Esophagus muscularis mucosa (tissue), 4 donors: ENCODE results near the gene IGFBPL1. TPM values are rescaled to one million over a fixed set of nuclear protein-coding genes. Genes with fewer than 3 reads are reported as not detected.

ENCODE experiments used
- DNase-seq: peaks from one replicate; pipeline ENCODE4 v3.0.0-alpha.2; 2017; ENCODE audit errors: extremely low spot score
- H3K27ac ChIP-seq, 4 donors: fragments of 200-600 bp; sonication (generic); replicated peaks in 1 of 4; 1 replicate in 3 of 4; 2 replicates in 1 of 4; pipeline ENCODE4 v1.5.1; 2016 to 2019; ENCODE audit warnings: mild to moderate bottlenecking in 1 of 4
- H3K27me3 ChIP-seq, 4 donors: fragments of 200-600 bp; sonication (generic); one replicate each; pipeline versions ENCODE4 v1.5.1 to v1.6.0; 2016 to 2019
- H3K36me3 ChIP-seq, 4 donors: fragments of 200-600 bp; sonication (generic); one replicate each; pipeline ENCODE4 v1.5.1; 2016 to 2019
- H3K4me1 ChIP-seq, 4 donors: fragments of 200-600 bp; sonication (generic); one replicate each; pipeline ENCODE4 v1.5.1; 2016 to 2019
- H3K4me3 ChIP-seq, 4 donors: fragments of 200-600 bp; sonication (generic); 1 replicate in 2 of 4; 2 replicates in 2 of 4; pipeline ENCODE4 v1.5.1; 2016 to 2019; ENCODE audit warnings: mild to moderate bottlenecking in 4 of 4, moderate library complexity in 1 of 4
- H3K9me3 ChIP-seq, 4 donors: fragments of 200-600 bp; sonication (generic); 1 replicate in 3 of 4; 2 replicates in 1 of 4; pipeline ENCODE4 v1.5.1; 2016 to 2019
- CTCF ChIP-seq, 3 experiments: fragments of 200-600 bp in 2 of 3; fragments of 450-650 bp in 1 of 3; sonication (generic) in 2 of 3; IDR thresholded peaks; one replicate each; pipeline ENCODE4 v1.5.1; 2017 to 2019; ENCODE audit warnings: antibody characterized with exemption in 3 of 3, mild to moderate bottlenecking in 2 of 3, moderate library complexity in 1 of 3
- EP300 ChIP-seq: sonication (generic); formaldehyde crosslinking; IDR thresholded peaks from one replicate; pipeline ENCODE4 v1.6.1; 2017; ENCODE audit warnings: antibody characterized with exemption
- POLR2A ChIP-seq: fragments of 450-650 bp; IDR thresholded peaks from one replicate; pipeline ENCODE4 v1.6.1; 2017; ENCODE audit warnings: antibody characterized with exemption, moderate library complexity, mild to moderate bottlenecking, low read depth
- POLR2AphosphoS5 ChIP-seq, 2 donors: sonication (generic); formaldehyde crosslinking; IDR thresholded peaks; one replicate each; pipeline ENCODE4 v1.6.1; 2017; ENCODE audit warnings: antibody characterized with exemption in 2 of 2
- WGBS: methylation state at CpG from one replicate; pipeline ENCODE4 v1.1.5; 2018; 5-methylcytosine and 5-hydroxymethylcytosine counted together
- intact Hi-C: fragments of 100-400 bp; cut with DNase I; formaldehyde crosslinking; loops from one replicate; pipeline ENCODE4 v1.15.1; 2023
- total RNA-seq, 4 donors: library from RNA; depleted of rRNA; stranded (reverse); fragments of >200 nt; gene quantifications; one replicate each; pipeline versions ENCODE4 v1.1.0 to v1.2.1, GENCODE V29; 2016

Gene IGFBPL1
- total RNA-seq, 4 donors from 2014 or later, result 0.78 to 3.7 (median 1.5) TPM

- TF ChIP-seq EP300 (no peak), POLR2AphosphoS5 (IDR thresholded peaks at IDR 0.05) (no peak), POLR2A (no peak), CTCF (IDR thresholded peaks at IDR 0.05) (no peak)
- H3K4me1 ChIP-seq, result peaks cover 0 to 13% (median 7%) of the 10 kb centered on the region in 4 donors
- no peaks in the 10 kb centered on the region for H3K27me3 ChIP-seq
- intact Hi-C loops, result loop anchor here (10.0 kb wide), 1 partner anchor 623 kb away; no protein-coding TSS in a partner anchor
- no peak overlapping the region for H3K4me3 ChIP-seq
- no peak overlapping the region for H3K27ac ChIP-seq
- no peaks in the 10 kb centered on the region for H3K36me3 ChIP-seq
- no peak for DNase-seq
- H3K9me3 ChIP-seq, result no peaks in the 10 kb centered on the region
Observed at GRCh38 chr9:38367898-38368297, 56.4 kb downstream of the IGFBPL1 start.

- intact Hi-C loops, result loop anchor here (5.0 to 10.0 kb wide), 3 partner anchors 201 to 619 kb away; no protein-coding TSS in a partner anchor
- no peak overlapping the region for H3K27ac ChIP-seq
- WGBS, result 74% methylated on average over 5 of the region's 5 CpGs
- no peak for TF ChIP-seq CTCF (IDR thresholded peaks at IDR 0.05)
- TF ChIP-seq EP300, result no peak
- no peak for TF ChIP-seq POLR2A
- TF ChIP-seq POLR2AphosphoS5 (IDR thresholded peaks at IDR 0.05), result no peak
- no peaks in the 10 kb centered on the region for H3K27me3 ChIP-seq
- H3K4me3 ChIP-seq, result peak overlapping the region in 2 of 4 donors; percentile 13 to 24
- no peaks in the 10 kb centered on the region for H3K9me3 ChIP-seq
- peaks cover 0 to 30% (median 27%) of the 10 kb centered on the region in 4 donors for H3K4me1 ChIP-seq
- DNase-seq, result no peak
- no peaks in the 10 kb centered on the region for H3K36me3 ChIP-seq
Observed at GRCh38 chr9:38363589-38363925, 60.7 kb downstream of the IGFBPL1 start.

GRCh38 chr9:38362852-38363588, 61.2 kb downstream of the IGFBPL1 start:
- H3K4me1 ChIP-seq, result peaks cover 0 to 30% (median 27%) of the 10 kb centered on the region in 4 donors
- H3K4me3 ChIP-seq, result peak overlapping the region in 2 of 4 donors; percentile 13 to 24
- H3K27ac ChIP-seq, result no peak overlapping the region
- TF ChIP-seq POLR2A (no peak), EP300 (no peak), POLR2AphosphoS5 (IDR thresholded peaks at IDR 0.05) (peak; percentile 23 to 51), CTCF (IDR thresholded peaks at IDR 0.05) (peak; percentile 58 to 61 (median 59))
- DNase-seq, result no peak
- H3K36me3 ChIP-seq, result no peaks in the 10 kb centered on the region
- H3K9me3 ChIP-seq, result no peaks in the 10 kb centered on the region
- WGBS, result 26% methylated on average over 20 of the region's 21 CpGs
- no peaks in the 10 kb centered on the region for H3K27me3 ChIP-seq
- intact Hi-C loops, result loop anchor here (5.0 to 10.0 kb wide), 3 partner anchors 201 to 618 kb away; no protein-coding TSS in a partner anchor

- WGBS, result 65% methylated on average over 4 of the region's 6 CpGs
- intact Hi-C loops, result loop anchor here (2.0 to 10.0 kb wide), 4 partner anchors 199 to 617 kb away; no protein-coding TSS in a partner anchor
- H3K36me3 ChIP-seq, result no peaks in the 10 kb centered on the region
- peaks cover 0 to 34% (median 27%) of the 10 kb centered on the region in 4 donors for H3K4me1 ChIP-seq
- no peak overlapping the region for H3K4me3 ChIP-seq
- no peaks in the 10 kb centered on the region for H3K9me3 ChIP-seq
- DNase-seq, result no peak
- no peaks in the 10 kb centered on the region for H3K27me3 ChIP-seq
- no peak overlapping the region for H3K27ac ChIP-seq
- no peak for TF ChIP-seq POLR2AphosphoS5 (IDR thresholded peaks at IDR 0.05)
- no peak for TF ChIP-seq EP300
- no peak for TF ChIP-seq POLR2A
- no peak for TF ChIP-seq CTCF (IDR thresholded peaks at IDR 0.05)
Observed at GRCh38 chr9:38361473-38361850, 62.8 kb downstream of the IGFBPL1 start.
